Ascending aorta (tissue), 2 donors: ENCODE results near the gene USP24. TPM values are rescaled to one million over a fixed set of nuclear protein-coding genes. Genes with fewer than 3 reads are reported as not detected.

Source experiments
- DNase-seq, 2 donors: peaks; one replicate each; pipeline ENCODE4 v3.0.0-alpha.2; 2019; ENCODE audit warnings: low spot score in 2 of 2
- H3K27ac ChIP-seq, 2 donors: fragments of 200-600 bp; sonication (generic); one replicate each; pipeline ENCODE4 v1.5.1; 2016 to 2017; ENCODE audit warnings: mild to moderate bottlenecking in 1 of 2
- H3K27me3 ChIP-seq: fragments of 200-600 bp; sonication (generic); one replicate; pipeline ENCODE4 v1.5.1; 2017
- H3K36me3 ChIP-seq, 2 donors: fragments of 200-600 bp; sonication (generic); one replicate each; pipeline ENCODE4 v1.5.1; 2016
- H3K4me1 ChIP-seq, 2 donors: fragments of 200-600 bp; sonication (generic); one replicate each; pipeline ENCODE4 v1.5.1; 2016 to 2017; ENCODE audit warnings: mild to moderate bottlenecking in 1 of 2
- H3K4me3 ChIP-seq, 2 donors: fragments of 200-600 bp; sonication (generic); one replicate each; pipeline ENCODE4 v1.5.1; 2016 to 2017; ENCODE audit warnings: mild to moderate bottlenecking in 1 of 2
- H3K9me3 ChIP-seq, 2 donors: fragments of 200-600 bp; sonication (generic); one replicate each; pipeline ENCODE4 v1.5.1; 2016
- CTCF ChIP-seq, 3 experiments: fragments of 200-600 bp in 2 of 3; fragments of 450-650 bp in 1 of 3; sonication (generic) in 2 of 3; IDR thresholded peaks; one replicate each; pipeline ENCODE4 v1.5.1; 2016 to 2019; ENCODE audit warnings: antibody characterized with exemption in 3 of 3, mild to moderate bottlenecking in 1 of 3, moderate library complexity in 1 of 3
- intact Hi-C: fragments of 100-400 bp; cut with DNase I; formaldehyde crosslinking; loops from one replicate; pipeline ENCODE4 v1.15.1; 2023
- total RNA-seq: library from RNA; depleted of rRNA; stranded (reverse); fragments of >200 nt; gene quantifications from one replicate; pipeline ENCODE4 v1.1.0, GENCODE V29; 2016

Gene USP24
- total RNA-seq, 1 donor from 2014 or later: 11.2 TPM

- Histone ChIP-seq H3K27ac (peak overlapping the region; percentile 2 to 57), H3K9me3 (no peaks in the 10 kb centered on the region), H3K4me3 (peak overlapping the region in 1 of 2 donors; percentile 82), H3K4me1 (peaks cover 3 to 26% of the 10 kb centered on the region in 2 donors), H3K36me3 (no peaks in the 10 kb centered on the region), H3K27me3 (no peaks in the 10 kb centered on the region)
- DNase-seq: no peak
- intact Hi-C loops: loop anchor here (10.0 kb wide), 2 partner anchors 214 to 1434 kb away; partner anchors contain the start of gene PRKAA2
- TF ChIP-seq CTCF (IDR thresholded peaks at IDR 0.05): no peak
Observed at GRCh38 chr1:55210990-55211801, 4.0 kb downstream of the USP24 start.

- intact Hi-C loops: no loop called here
- DNase-seq: no peak
- H3K4me1 ChIP-seq: peaks cover 10 to 36% of the 10 kb centered on the region in 2 donors
Observed at GRCh38 chr1:55209247-55209646, 5.9 kb downstream of the USP24 start.

GRCh38 chr1:55206210-55206609, 9.0 kb downstream of the USP24 start:
- no peak for TF ChIP-seq CTCF (IDR thresholded peaks at IDR 0.05)
- Histone ChIP-seq H3K4me1 (peaks cover 8 to 24% of the 10 kb centered on the region in 2 donors), H3K27ac (no peak overlapping the region), H3K4me3 (no peak overlapping the region), H3K9me3 (no peaks in the 10 kb centered on the region), H3K36me3 (no peaks in the 10 kb centered on the region), H3K27me3 (no peaks in the 10 kb centered on the region)
- DNase-seq: no peak
- intact Hi-C loops: no loop called here

More at GRCh38 chr1:55209247-55209646, 5.9 kb downstream of the USP24 start:
- Histone ChIP-seq H3K4me3 (peak overlapping the region in 1 of 2 donors; percentile 5), H3K27ac (no peak overlapping the region), H3K9me3 (no peaks in the 10 kb centered on the region), H3K36me3 (no peaks in the 10 kb centered on the region), H3K27me3 (no peaks in the 10 kb centered on the region)
- TF ChIP-seq CTCF (IDR thresholded peaks at IDR 0.05): no peak

GRCh38 chr1:55204997-55205396, 10.2 kb downstream of the USP24 start:
- Histone ChIP-seq H3K27ac (no peak overlapping the region), H3K9me3 (no peaks in the 10 kb centered on the region), H3K4me1 (peaks cover 8 to 24% of the 10 kb centered on the region in 2 donors), H3K36me3 (no peaks in the 10 kb centered on the region), H3K4me3 (no peak overlapping the region), H3K27me3 (no peaks in the 10 kb centered on the region)
- intact Hi-C loops: no loop called here
- DNase-seq: no peak
- no peak for TF ChIP-seq CTCF (IDR thresholded peaks at IDR 0.05)

- intact Hi-C loops: no loop called here
- Histone ChIP-seq H3K27ac (no peak overlapping the region), H3K36me3 (no peaks in the 10 kb centered on the region), H3K4me1 (peaks cover 8 to 15% of the 10 kb centered on the region in 2 donors), H3K4me3 (no peak overlapping the region), H3K9me3 (no peaks in the 10 kb centered on the region), H3K27me3 (no peaks in the 10 kb centered on the region)
- DNase-seq: no peak
- no peak for TF ChIP-seq CTCF (IDR thresholded peaks at IDR 0.05)
Observed at GRCh38 chr1:55203064-55203463, 12.1 kb downstream of the USP24 start.
